Measurements from ENCODE around the gene WDFY4.

- TF ChIP-seq CTCF (IDR thresholded peaks at IDR 0.05; ENCODE audit: extremely low read depth in 1 of 2, insufficient read depth in 1 of 2, low read depth in 1 of 2, low read length in 2 of 2) (no peak), JUN (IDR thresholded peaks at IDR 0.05; ENCODE audit: borderline replicate concordance, insufficient read depth, insufficient read length, low read depth) (no peak), POLR2A (IDR thresholded peaks at IDR 0.05; ENCODE audit: low read depth, low read length) (no peak), EZH2 (IDR thresholded peaks at IDR 0.05; ENCODE audit: borderline replicate concordance, low read depth, low read length, severe bottlenecking) (no peak)
Measured at GRCh38 chr10:48804740-48805182, 120.1 kb downstream of the WDFY4 start.
